HL-60 (cell line): Measurements from ENCODE around the gene PIP4K2A.

ENCODE experiments used
- DNase-seq, 2 experiments: peaks; one replicate each; pipeline ENCODE4 v3.0.0-alpha.2; 2010 to 2020; ENCODE audit warnings: low read depth in 1 of 2, low spot score in 1 of 2
- H3K27ac ChIP-seq: fragments of 250-450 bp; sonication (Bioruptor Pico); replicated peaks from 2 replicates; pipeline ENCODE4 v1.5.1; 2020; ENCODE audit warnings: mild to moderate bottlenecking, moderate library complexity
- H3K27me3 ChIP-seq: fragments of 250-450 bp; sonication (Bioruptor Pico); 2 replicates; pipeline ENCODE4 v1.5.1; 2021; ENCODE audit warnings: mild to moderate bottlenecking, moderate library complexity; ENCODE audit not compliant: insufficient read depth, poor library complexity, severe bottlenecking
- H3K4me3 ChIP-seq: replicated peaks from 2 replicates; pipeline ENCODE4 v1.5.1; 2011; ENCODE audit warnings: mild to moderate bottlenecking, control low read depth, low read length; ENCODE audit not compliant: insufficient read depth
- GABPA ChIP-seq: IDR thresholded peaks from 2 replicates; pipeline ENCODE4 v1.6.1; 2012; ENCODE audit warnings: low read depth
- POLR2AphosphoS5 ChIP-seq: IDR thresholded peaks from 2 replicates; pipeline ENCODE4 v1.6.1; 2012; ENCODE audit warnings: low read depth
- SPI1 ChIP-seq: IDR thresholded peaks from 2 replicates; pipeline ENCODE4 v1.6.1; 2012; ENCODE audit warnings: low read depth, mild to moderate bottlenecking, borderline replicate concordance
- TF ChIP-seq, protein P1 (sequence below): IDR thresholded peaks from 2 replicates; pipeline ENCODE4 v1.6.1; 2012; ENCODE audit warnings: low read depth; ENCODE audit not compliant: insufficient replicate concordance
- TF ChIP-seq, protein P2 (sequence below): IDR thresholded peaks from one replicate; pipeline ENCODE4 v1.5.1; 2011; ENCODE audit warnings: low read length, control low read depth, inconsistent platforms; ENCODE audit not compliant: insufficient read depth

Gene PIP4K2A

DNA sequence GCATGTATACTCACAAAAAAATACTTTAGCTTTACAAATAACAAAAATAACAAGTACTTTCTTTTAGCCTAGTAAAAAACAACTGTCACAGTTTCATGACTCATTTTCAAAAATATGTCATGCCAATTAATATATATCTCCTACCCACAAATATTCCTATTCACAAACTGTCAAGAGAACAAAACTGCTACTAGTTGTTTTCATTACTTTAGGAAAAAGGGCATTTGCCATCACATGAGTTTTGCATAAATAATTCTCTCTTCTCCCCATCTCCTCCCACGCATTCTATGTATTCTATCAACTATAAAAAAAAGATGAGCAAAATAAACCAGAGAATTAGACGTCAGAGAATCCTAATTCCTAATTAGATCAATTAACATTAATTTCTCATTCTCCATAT, 87.6 kb downstream of the PIP4K2A start:
- no peak for DNase-seq
- Histone ChIP-seq H3K27ac (no peak overlapping the region), H3K4me3 (no peak overlapping the region), H3K27me3 (no peaks in the 10 kb centered on the region)
- no peak for TF ChIP-seq POLR2AphosphoS5
- TF ChIP-seq, protein P1, sequence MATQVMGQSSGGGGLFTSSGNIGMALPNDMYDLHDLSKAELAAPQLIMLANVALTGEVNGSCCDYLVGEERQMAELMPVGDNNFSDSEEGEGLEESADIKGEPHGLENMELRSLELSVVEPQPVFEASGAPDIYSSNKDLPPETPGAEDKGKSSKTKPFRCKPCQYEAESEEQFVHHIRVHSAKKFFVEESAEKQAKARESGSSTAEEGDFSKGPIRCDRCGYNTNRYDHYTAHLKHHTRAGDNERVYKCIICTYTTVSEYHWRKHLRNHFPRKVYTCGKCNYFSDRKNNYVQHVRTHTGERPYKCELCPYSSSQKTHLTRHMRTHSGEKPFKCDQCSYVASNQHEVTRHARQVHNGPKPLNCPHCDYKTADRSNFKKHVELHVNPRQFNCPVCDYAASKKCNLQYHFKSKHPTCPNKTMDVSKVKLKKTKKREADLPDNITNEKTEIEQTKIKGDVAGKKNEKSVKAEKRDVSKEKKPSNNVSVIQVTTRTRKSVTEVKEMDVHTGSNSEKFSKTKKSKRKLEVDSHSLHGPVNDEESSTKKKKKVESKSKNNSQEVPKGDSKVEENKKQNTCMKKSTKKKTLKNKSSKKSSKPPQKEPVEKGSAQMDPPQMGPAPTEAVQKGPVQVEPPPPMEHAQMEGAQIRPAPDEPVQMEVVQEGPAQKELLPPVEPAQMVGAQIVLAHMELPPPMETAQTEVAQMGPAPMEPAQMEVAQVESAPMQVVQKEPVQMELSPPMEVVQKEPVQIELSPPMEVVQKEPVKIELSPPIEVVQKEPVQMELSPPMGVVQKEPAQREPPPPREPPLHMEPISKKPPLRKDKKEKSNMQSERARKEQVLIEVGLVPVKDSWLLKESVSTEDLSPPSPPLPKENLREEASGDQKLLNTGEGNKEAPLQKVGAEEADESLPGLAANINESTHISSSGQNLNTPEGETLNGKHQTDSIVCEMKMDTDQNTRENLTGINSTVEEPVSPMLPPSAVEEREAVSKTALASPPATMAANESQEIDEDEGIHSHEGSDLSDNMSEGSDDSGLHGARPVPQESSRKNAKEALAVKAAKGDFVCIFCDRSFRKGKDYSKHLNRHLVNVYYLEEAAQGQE: no peak
- no peak for TF ChIP-seq SPI1
- TF ChIP-seq, protein P2, sequence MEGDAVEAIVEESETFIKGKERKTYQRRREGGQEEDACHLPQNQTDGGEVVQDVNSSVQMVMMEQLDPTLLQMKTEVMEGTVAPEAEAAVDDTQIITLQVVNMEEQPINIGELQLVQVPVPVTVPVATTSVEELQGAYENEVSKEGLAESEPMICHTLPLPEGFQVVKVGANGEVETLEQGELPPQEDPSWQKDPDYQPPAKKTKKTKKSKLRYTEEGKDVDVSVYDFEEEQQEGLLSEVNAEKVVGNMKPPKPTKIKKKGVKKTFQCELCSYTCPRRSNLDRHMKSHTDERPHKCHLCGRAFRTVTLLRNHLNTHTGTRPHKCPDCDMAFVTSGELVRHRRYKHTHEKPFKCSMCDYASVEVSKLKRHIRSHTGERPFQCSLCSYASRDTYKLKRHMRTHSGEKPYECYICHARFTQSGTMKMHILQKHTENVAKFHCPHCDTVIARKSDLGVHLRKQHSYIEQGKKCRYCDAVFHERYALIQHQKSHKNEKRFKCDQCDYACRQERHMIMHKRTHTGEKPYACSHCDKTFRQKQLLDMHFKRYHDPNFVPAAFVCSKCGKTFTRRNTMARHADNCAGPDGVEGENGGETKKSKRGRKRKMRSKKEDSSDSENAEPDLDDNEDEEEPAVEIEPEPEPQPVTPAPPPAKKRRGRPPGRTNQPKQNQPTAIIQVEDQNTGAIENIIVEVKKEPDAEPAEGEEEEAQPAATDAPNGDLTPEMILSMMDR: no peak
- TF ChIP-seq GABPA: no peak

DNA sequence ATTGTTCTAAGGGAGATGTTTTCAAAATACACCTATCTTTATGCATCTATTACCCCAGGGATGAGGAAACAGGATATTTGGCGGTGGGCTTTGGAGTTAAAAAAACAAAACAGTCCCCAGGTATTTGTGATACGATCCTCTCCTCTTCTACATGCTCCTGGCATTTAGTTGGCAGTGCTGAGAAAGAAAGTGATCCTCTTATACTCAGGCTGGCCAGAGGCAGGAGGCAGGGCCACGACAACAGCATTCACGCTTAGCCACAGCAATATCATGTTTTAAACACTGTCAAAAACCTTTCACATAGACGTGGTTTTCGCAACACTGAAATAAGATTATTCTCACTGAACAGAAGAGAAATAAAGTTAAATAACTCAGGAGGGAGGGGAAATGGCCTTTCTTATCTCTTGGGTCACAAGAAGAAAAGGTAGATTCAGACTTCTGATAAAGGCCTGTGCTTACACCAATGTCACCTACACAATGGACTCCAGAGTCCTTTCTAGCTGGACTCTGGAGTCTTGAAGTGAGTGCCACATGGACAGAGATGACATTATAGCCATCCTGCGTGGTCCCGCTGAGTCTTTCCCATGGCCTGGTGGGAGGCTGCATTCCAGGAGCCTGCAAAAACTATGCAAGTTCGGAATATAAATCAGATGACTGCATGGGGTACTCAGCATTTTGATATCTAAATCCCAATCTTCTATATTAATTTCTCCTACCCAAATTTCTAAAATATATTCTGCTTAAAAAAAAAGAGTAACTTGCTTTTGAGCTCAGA, 88.7 kb downstream of the PIP4K2A start:
- Histone ChIP-seq H3K27ac (no peak overlapping the region), H3K27me3 (no peaks in the 10 kb centered on the region), H3K4me3 (no peak overlapping the region)
- no peak for DNase-seq
- TF ChIP-seq, protein P2: no peak
- TF ChIP-seq SPI1 (no peak), GABPA (no peak)
- TF ChIP-seq, protein P1: no peak

DNA sequence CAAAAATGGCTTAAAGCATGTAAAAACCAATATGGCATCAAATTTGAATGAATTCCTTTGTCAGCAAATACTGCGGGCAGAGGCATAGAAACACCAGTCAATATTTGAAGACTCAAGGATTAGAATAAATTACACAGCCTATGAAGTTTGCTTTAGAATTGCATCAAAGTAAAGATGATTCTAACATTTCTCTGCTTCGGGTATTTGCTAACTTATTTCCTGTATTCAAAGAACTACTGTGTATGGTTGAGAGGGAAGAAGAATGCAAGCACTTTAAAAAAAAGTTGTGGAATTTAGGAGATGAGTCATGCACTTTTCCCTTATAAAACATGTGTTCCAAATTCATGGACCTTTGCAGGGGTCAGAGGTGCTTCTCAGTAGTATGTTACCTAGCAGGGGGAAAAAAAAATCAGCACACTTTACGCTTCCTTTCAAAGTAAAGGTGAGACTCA, 90.1 kb downstream of the PIP4K2A start:
- Histone ChIP-seq H3K27ac (no peak overlapping the region), H3K4me3 (no peak overlapping the region), H3K27me3 (no peaks in the 10 kb centered on the region)
- DNase-seq: no peak
- no peak for TF ChIP-seq GABPA
- TF ChIP-seq, protein P1: no peak
- TF ChIP-seq, protein P2: no peak
- TF ChIP-seq SPI1: no peak
- TF ChIP-seq POLR2AphosphoS5: no peak
